ENCODE results near the gene ANO10.
"Not testable (repeated sequence)": the region's sequence is repeated elsewhere in the genome, so short reads cannot be mapped to it uniquely, and the experiment has no call there.

The ANO10 gene

GRCh38 chr3:43369404-43370292 lies 252.2 kb downstream of the ANO10 start:
- no peak for DNase-seq

- DNase-seq, result no peak
Observed at GRCh38 chr3:43366885-43367284, 254.9 kb downstream of the ANO10 start.

GRCh38 chr3:43366481-43366880 lies 255.3 kb downstream of the ANO10 start:
- no peak for DNase-seq

DNA sequence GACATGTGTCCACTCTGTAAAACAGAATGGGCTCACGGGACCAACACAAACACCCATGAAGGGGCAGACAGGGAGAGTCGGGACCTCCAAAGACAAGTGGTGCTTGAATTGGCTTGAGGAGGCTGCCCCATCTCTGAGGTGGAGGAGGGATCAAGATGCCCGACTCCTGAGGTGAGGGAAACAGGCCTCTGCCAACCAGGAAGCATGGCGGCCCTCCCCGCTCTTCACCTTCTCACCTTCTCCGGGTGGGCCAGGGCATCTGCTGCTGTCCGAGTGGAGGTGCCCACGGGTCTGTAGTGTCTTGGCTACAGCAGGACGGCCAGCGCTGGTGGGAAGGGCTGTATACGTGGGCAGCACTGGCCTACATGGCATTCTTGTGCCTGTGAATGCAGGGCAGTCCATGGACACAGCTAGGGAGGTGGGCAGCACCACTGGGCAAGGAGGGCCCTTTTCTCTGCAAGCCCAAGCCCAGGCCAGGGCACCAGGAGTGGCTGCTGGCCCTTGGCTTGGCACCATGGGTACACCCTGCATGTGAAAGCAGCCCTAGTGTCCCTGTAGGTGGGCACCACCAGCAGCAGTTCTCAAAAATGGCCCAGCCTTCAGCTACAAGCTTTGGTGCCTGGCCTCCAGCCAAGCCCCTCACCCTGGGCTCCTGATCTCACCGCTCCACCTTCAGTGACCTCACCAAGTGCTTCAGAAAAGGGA lies 256.1 kb downstream of the ANO10 start:
- no peak for DNase-seq

DNA sequence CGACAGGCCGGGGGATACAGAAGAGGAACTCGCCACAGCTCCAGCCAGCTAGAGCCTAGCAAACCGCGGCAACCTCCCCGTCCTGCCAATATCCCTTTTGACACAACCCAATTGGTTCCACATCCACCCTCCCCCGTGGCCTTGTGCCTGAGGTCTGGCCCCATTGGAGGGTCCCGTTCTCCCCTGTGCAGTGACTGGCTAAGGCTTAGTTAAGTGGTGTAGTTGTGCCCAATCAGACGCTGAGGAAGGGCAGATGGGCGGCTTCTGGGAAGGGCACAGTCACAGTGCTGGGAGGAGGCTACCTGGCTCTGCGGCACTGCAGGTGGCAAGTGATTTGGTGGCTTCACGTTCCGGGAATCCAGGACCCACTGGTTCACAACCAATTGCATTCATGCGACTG lies 256.9 kb downstream of the ANO10 start:
- no peak for DNase-seq

DNA sequence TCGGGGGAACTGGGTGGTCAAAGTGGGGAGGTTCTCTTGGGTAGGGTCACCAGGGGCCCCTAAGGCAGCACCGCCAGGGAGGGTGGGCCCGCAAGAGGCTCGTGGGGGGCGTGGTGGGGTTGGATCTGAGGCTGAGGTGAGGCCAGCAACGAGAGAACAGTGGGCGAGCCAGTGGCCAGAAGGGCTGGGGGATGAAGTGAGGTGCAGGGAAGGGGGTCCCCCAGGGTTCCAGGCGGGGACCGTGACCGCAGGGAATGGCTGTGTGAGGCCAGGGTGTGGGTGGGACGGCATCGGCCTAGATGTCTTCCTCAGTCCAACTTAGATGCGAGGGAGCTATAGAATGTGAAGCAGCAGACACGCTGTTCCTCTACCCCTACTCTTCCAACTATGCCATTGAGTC lies 257.3 kb downstream of the ANO10 start:
- DNase-seq, result no peak

DNA sequence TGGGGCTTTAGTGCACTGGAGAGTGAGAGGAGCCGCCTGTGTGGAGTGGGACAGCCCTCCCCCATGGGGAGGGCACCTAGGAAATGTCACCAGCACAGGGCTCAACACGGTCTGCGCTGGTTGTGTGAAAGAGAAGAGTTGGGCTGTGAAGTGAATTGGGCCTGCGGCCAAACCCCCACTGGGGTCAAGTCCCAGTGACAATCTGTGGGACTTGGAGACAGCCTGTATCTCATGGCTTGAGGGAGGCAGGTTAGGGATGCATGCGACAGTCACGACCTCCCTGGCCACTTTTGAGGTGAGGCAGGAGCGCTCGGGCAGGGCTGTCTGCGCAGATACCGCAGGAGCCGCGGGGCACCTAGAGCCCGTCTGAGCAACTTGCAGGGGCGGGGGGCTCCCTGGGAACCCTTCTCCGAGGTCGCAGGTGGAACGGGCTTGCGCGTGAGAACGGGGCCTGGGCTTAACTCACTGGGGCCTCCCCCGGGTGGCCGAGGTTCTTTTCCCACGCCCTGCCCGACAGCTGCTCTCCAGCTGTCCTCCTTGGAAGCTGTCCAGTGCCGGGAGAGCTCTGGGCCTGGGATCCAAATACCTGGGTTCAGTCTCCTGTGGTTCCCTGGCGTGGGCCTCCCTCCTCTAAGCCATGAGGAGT lies 258.1 kb downstream of the ANO10 start:
- DNase-seq, result no peak

DNA sequence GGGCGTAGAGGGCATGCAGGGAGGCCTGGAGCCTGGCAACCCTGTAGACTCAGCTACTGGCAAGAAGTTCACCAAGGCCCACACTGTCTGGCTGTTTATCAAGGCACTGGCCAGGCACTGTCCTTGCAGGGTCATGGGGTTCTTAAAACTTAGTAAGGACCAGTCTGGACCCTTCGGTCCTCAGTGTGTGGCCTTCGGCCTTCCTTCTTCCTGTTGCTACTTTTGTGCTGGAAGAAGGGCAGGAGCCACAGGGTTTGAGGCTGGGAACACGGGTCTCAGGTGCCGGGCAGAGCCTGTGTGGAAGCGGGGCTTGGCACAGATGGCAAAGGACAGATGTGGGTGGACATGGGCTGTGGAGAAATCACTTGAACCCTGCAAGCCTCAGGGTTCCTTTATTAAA lies 258.9 kb downstream of the ANO10 start:
- DNase-seq, result no peak

GRCh38 chr3:43362183-43362582 lies 259.6 kb downstream of the ANO10 start:
- DNase-seq, result no peak

- DNase-seq, result no peak
Observed at GRCh38 chr3:43361077-43361476, 260.7 kb downstream of the ANO10 start.

- not testable (repeated sequence) for DNase-seq
Observed at GRCh38 chr3:43356033-43356432, 265.8 kb downstream of the ANO10 start.

GRCh38 chr3:43353923-43354670 lies 267.7 kb downstream of the ANO10 start:
- no peak for DNase-seq

- DNase-seq, result no peak
Observed at GRCh38 chr3:43353393-43353792, 268.4 kb downstream of the ANO10 start.

DNA sequence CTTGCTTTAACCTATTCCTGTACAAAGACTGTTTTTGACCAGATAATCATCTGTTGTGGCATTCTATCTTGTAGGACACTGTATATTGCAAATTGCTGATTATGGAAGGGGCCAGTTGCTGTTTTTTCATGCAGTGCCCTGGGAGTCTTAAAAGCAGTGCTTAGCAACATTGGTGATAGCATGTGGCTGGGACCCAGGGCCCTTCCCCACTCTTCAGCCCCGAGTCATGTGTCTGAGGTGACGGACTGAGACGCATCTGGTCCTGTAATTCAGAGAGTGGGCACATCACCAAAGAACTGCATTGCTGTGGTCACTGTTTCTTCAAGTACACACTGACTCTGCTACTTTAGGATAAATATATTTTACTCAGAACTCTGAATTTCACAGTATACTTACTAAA lies 272.1 kb downstream of the ANO10 start:
- no peak for DNase-seq

DNA sequence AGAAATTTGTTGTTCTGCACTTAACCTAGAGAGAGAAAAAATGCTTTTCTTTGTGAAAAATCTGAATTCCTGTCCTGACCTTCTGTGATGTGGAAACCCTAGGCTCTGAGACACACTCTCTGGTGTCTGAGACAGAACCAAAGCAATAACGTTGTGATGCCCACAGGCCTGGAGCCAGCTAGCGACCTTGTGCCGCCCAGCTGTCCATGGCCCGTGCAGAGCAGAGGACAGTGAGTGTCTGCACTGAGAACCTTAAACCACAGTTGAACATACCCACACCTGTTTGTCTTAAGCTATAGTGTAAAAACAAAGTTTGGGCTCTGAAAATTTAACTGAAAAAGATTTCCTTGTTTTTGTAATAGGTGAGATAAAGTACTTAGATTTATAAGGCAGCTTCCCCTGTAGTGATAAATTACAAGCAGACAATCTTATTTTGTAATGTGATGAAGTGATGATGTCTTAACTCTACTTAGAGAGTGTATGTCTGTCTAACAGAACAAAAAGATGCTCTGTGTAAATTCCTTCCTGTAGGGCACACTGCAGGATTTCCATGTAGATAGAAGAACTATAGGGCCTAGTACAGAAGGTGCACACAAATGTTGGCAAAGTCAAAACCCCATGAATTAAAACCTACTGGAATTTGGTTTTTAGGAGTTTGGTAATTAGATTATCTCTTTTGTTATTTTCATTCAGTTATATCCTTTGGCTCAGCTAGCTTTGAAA lies 272.8 kb downstream of the ANO10 start:
- no peak for DNase-seq

GRCh38 chr3:43348350-43348749 lies 273.5 kb downstream of the ANO10 start:
- no peak for DNase-seq

DNA sequence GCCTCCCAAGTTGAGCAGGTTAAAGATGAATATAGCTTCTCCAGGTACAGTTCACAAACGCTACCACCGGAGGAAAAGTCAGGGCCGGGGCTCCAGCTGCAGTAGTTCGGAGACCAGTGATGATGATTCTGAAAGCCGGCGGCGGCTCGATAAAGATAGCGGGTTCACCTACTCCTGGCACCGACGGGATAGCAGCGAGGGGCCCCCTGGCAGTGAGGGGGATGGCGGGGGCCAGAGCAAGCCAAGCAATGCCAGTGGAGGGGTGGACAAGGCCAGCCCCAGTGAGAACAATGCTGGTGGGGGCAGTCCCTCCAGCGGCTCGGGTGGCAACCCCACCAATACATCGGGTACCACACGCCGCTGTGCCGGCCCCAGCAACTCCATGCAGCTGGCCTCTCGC lies 274.0 kb downstream of the ANO10 start:
- no peak for DNase-seq

DNA sequence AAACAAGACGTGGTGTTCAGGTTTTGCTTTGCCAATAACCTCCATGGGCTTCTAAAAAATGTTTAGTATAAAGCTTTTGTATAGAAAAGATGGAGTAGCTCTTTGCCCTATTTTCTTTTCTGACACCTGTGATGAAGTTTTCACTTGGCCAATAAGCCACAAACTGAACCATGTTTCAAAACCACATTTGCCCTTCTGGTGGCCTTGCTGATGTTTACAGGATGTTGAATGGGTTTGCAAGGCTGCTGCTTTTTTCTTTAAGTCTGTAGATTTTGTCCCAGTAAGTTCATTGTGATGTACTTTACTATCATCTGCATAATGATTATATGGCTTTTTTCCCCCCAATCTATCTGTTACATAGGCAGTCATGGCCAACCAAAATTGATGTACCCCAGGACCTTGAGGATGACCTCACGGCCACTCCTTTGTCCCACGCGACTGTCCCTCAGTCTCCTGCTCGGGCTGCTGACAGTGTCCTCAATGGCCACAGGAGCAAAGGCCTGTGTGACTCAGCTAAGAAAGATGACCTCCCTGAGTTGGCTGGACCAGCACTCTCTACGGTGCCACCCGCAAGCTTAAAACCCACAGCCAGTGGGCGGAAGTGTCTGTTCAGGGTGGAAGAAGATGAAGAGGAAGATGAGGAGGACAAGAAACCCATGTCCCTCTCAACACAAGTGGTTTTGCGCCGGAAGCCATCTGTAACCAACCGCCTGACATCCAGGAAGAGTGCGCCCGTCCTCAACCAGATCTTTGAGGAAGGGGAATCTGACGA lies 274.6 kb downstream of the ANO10 start:
- DNase-seq, result no peak

DNA sequence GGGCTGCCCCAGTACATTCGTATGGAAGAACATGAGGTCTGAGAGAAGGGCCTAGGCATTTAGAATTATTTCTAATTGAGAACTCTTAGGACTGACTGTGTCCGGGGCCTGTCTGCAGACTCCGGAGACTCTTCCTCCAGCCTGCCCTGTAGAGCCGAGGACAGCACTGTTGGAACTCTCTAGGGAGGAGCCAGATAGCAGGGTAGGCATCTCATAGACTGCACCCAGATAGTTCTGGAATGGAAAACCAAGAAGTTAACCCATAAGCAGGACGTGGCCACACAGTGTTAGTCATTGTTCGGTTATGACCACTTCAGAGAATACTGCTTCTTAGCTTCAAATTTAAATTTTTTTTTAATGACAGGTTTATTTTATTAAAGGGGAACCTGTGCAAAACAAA lies 275.9 kb downstream of the ANO10 start:
- no peak for DNase-seq

DNA sequence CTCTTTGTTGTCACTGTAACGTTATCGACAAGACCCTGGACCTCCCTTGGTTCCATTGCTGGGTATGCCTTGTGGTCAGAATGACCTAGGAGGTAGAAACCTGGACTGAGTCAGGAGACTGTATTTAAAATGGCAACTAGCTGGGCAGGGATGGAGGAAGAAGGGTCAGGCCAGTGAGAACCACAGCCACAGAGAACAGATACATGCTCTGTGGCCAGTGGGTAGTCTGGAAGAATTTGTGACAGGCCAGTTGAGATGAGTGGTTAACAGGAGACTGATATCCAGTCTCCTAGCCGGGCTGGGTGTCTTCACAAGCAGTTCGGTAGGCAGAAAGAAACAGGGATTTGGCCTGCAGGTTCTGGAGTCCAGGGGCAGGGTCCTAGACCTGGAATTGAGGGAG lies 276.6 kb downstream of the ANO10 start:
- no peak for DNase-seq

DNA sequence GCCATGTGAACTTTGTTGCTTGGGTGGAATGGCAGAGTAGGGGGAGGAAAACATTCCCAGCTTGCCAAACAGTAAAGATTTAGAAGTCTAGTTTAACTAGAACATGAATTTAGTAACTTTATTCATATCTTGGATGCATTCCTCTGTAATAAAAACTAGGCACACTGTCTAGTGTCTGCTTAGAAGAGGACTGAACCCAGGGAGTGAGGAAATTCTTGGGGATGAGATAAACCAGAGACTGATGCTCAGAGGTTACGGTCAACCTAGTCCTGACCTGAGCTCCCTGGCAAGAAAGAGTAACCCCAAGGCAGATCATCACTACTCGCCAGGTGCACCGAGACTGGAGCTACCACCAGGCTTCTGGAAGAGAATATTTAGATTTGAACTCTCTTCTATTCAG lies 277.3 kb downstream of the ANO10 start:
- DNase-seq, result no peak

- no peak for DNase-seq
Observed at GRCh38 chr3:43343815-43344214, 278.0 kb downstream of the ANO10 start.

Measured in SW 1271 (cell line).